Urinary bladder (tissue), 4 donors: ENCODE results near the gene MAGI1. TPM values are rescaled to one million over a fixed set of nuclear protein-coding genes. Genes with fewer than 3 reads are reported as not detected.

Source experiments
- DNase-seq: peaks from one replicate; pipeline ENCODE4 v3.0.0-alpha.2; 2015; ENCODE audit errors: extremely low spot score
- H3K27ac ChIP-seq: one replicate; pipeline ENCODE4 v1.5.1; 2013; ENCODE audit warnings: low read depth, mild to moderate bottlenecking, moderate library complexity
- H3K36me3 ChIP-seq: one replicate; pipeline ENCODE4 v1.6.1; 2013; ENCODE audit warnings: mild to moderate bottlenecking, moderate library complexity; ENCODE audit not compliant: insufficient read depth
- H3K4me1 ChIP-seq: one replicate; pipeline ENCODE4 v1.6.1; 2013; ENCODE audit warnings: mild to moderate bottlenecking, moderate library complexity; ENCODE audit not compliant: insufficient read depth
- H3K4me3 ChIP-seq: one replicate; pipeline ENCODE4 v1.5.1; 2013; ENCODE audit warnings: low read depth, low read length
- WGBS: extraction: QIAGEN DNeasy Blood & Tissue Kit; methylation state at CpG from one replicate; pipeline ENCODE4 v1.1.7; 2013; 5-methylcytosine and 5-hydroxymethylcytosine counted together
- polyA plus RNA-seq: library from polyadenylated mRNA; stranded (reverse); fragments of 200-250 nt; gene quantifications from one replicate; pipeline ENCODE4 v1.2.3, GENCODE V29; 2013
- total RNA-seq: library from RNA; depleted of rRNA; stranded (reverse); fragments of >200 nt; gene quantifications from one replicate; pipeline ENCODE4 v1.2.3, GENCODE V29; 2014
- donor health status: healthy with polysubstance abuse.
- donor health status: healthy.

Gene MAGI1
- total and polyA plus RNA-seq, 2 donors: 9.7 to 46.7 TPM

DNA sequence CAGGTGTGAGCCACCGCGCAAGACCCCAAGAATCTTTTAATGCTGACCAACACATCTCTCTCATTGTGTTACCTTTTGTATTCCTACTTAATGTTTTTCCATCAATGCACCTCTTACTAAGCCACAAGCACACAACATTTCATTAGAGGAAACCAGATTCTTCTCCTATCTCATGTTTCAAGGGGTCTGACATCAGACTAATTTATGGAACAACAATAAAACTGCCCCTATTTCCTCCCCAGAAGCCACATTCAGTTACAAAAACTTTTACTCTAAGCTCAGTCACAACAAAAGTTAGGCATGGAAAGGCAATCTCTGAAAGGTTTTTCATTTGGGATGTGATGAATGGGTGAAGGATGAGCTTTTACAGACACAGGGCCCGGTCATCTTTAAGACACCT lies 251.8 kb downstream of the MAGI1 start:
- Histone ChIP-seq H3K4me3 (no peak overlapping the region), H3K27ac (no peak overlapping the region), H3K36me3 (no peaks in the 10 kb centered on the region), H3K4me1 (no peaks in the 10 kb centered on the region)
- WGBS: 77% methylated on average over 3 of the region's 3 CpGs
- DNase-seq: no peak

DNA sequence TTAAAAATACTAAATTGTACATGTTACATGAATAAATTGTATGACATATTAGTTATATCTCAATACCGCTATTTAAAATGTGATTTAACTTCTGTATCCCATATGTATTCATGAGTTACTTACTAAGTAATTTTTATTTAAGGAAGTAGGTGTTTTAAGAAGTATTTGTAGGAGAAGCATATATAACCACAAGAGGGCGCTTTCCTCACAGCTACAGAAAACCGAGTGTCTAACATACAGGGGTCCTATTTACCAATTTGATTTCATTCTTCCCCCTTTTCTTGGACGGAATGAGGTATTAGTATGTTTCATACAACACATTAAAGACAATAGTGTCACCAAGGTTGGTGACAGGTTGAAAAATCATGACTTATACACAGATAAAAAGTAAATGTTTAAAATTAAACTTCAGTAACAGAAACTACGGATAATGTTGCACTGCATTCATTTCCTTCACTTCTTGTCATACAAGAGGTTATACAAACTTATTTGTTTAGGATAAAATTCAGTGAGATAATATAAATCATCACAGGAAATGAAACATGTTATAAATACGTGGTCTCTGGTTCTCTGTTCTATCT lies 253.6 kb downstream of the MAGI1 start:
- DNase-seq: no peak
- WGBS: 28% methylated on average over 6 of the region's 6 CpGs
- no peaks in the 10 kb centered on the region for H3K36me3 ChIP-seq

DNA sequence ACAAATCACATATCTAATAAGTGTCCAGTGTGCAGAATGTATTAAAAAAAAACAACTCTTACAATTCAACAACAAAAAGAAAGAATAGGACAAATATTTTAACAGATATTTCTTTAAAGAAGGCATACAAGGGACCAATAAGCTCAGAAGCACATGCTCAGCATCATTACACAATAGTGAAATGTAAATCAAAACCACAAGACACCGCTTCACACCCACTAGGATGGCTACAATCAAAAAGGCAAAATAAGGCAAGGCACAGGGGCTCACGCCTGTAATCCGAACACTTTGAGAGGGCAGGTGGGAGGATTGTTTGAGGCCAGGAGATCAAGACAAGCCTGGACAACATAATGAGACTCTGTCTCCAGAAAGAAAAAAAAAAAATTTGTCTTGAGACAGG lies 255.6 kb downstream of the MAGI1 start:
- no peak for DNase-seq
- H3K4me1 ChIP-seq: no peaks in the 10 kb centered on the region
- no peaks in the 10 kb centered on the region for H3K36me3 ChIP-seq
- no peak overlapping the region for H3K4me3 ChIP-seq
- H3K27ac ChIP-seq: no peak overlapping the region
- WGBS: 94% methylated on average over 3 of the region's 3 CpGs

More for the DNA sequence above, 253.6 kb downstream of the MAGI1 start:
- no peak overlapping the region for H3K4me3 ChIP-seq
- H3K4me1 ChIP-seq: no peaks in the 10 kb centered on the region
- no peak overlapping the region for H3K27ac ChIP-seq

DNA sequence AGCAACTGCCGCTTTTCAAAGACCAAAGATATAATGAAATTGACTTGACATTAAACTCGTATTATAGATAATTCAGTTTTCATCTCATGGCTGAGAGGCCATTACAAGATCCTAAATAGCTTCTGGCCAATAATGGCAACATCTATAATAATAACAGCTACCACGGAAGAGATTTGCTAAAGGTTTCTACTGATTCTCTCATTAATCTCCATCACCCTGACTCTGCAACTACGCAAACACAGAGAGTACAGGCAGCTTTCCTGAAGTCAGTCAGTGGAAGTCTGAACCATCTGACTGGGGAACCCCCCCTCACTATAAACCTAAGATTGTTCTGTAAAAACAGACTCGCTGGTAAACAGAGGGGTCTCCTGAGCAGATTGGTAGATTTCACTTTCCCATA lies 257.1 kb downstream of the MAGI1 start:
- Histone ChIP-seq H3K4me1 (no peaks in the 10 kb centered on the region), H3K36me3 (no peaks in the 10 kb centered on the region), H3K4me3 (no peak overlapping the region), H3K27ac (no peak overlapping the region)
- DNase-seq: no peak
- 89% methylated on average over 5 of the region's 5 CpGs for WGBS

DNA sequence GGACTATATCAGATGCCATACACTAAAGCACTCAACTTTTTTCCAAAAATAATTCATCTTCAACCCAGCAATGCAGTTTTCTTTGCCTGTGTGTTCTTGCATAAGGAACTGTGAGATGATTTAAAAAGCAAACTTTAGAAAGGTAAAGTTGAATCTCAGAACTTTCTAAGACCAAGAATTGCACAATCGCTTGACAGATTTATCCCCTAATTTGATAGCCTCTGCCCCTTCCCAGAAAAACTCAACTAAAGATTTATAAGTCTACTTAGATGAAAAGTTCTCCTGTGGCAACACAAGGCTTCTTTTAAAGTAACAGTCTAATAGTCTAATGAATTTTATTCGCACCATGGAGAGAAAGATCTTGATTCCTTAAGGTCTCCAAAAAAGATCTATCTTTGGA lies 259.3 kb downstream of the MAGI1 start:
- no peak for DNase-seq
- H3K4me3 ChIP-seq: no peak overlapping the region
- WGBS: 72% methylated on average over 2 of the region's 2 CpGs
- no peak overlapping the region for H3K27ac ChIP-seq
- H3K4me1 ChIP-seq: no peaks in the 10 kb centered on the region
- H3K36me3 ChIP-seq: no peaks in the 10 kb centered on the region

DNA sequence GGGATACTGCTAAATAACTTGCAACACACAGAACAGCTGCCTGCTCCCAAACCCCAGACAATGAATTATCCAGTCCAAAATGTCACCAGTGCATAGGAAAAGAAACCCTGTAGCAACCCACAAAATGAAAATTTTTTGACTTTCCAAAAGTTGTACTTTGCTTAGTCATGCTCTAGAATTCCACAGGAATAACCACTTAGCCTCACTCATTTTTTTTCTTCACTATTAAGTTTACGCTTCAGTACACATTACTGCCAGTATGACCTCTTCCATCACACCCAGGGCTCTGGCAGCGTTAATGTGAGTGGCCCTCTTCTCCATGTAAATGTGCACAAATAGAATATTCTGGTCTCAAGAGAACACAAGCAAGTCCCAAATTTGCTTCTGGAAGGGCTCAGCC lies 259.8 kb downstream of the MAGI1 start:
- WGBS: 68% methylated on average over 2 of the region's 2 CpGs
- no peak overlapping the region for H3K27ac ChIP-seq
- no peaks in the 10 kb centered on the region for H3K36me3 ChIP-seq
- no peak for DNase-seq
- no peaks in the 10 kb centered on the region for H3K4me1 ChIP-seq
- H3K4me3 ChIP-seq: no peak overlapping the region

DNA sequence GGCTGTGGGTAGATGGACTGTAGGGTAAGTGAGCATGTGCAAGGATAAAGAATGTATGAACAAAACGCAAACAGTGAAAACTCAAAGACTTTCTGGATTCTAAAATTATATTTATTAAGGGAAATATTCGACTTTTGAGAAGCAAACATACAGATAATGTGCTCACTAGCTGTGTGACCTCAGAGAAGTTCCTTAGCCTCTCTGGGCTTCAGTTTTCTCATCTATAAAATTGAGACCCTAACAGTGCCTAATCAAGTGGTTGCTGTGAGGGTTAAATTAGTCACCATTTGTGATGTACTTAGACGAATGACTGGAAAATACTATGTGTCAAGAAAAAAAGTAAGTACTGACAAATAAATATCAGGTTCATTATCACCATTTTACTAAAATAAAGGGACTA lies 261.7 kb downstream of the MAGI1 start:
- H3K4me3 ChIP-seq: no peak overlapping the region
- no peaks in the 10 kb centered on the region for H3K4me1 ChIP-seq
- DNase-seq: no peak
- H3K27ac ChIP-seq: no peak overlapping the region
- WGBS: 85% methylated on average over 3 of the region's 3 CpGs
- H3K36me3 ChIP-seq: no peaks in the 10 kb centered on the region

DNA sequence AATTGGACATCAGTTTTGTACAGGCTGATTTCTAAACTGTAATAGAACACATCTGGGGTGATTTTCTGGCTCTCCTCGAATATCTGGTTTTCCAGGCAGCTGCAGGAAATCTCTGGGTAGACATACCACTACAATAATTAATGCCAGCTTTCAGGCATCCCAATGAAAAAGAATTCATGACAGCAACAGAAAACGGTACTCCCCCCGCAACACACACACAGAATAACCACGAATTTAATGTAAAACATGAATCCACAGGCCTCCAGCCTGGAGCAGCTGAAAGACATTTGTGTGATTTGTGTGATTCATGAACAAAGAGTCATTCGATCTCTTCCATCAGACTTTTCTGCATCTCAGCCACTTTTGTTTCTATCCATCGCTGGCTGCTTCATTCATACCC lies 262.2 kb downstream of the MAGI1 start:
- no peak overlapping the region for H3K27ac ChIP-seq
- 72% methylated on average over 6 of the region's 6 CpGs for WGBS
- H3K4me3 ChIP-seq: no peak overlapping the region
- no peaks in the 10 kb centered on the region for H3K4me1 ChIP-seq
- no peak for DNase-seq
- H3K36me3 ChIP-seq: no peaks in the 10 kb centered on the region

DNA sequence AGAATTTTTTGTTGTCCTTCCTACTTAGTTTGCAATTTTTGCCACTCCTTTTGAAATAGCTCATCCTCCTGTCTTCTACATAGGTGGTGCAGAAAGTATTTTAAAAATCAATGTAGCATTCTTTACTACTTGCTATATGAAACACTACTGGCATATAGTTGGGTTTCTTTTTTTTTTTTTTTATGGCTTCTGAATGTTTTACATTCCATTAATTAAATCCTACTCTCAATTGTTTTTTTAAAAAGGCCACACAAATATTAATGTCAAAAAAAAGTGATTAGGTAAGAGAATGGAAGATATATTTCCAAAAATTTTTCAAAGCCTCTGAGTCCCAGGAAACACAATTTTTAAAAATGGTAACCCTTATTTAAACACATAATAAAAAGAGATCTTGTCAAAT lies 262.6 kb downstream of the MAGI1 start:
- no peaks in the 10 kb centered on the region for H3K36me3 ChIP-seq
- no peak overlapping the region for H3K27ac ChIP-seq
- no peak for DNase-seq
- no peak overlapping the region for H3K4me3 ChIP-seq
- no peaks in the 10 kb centered on the region for H3K4me1 ChIP-seq

DNA sequence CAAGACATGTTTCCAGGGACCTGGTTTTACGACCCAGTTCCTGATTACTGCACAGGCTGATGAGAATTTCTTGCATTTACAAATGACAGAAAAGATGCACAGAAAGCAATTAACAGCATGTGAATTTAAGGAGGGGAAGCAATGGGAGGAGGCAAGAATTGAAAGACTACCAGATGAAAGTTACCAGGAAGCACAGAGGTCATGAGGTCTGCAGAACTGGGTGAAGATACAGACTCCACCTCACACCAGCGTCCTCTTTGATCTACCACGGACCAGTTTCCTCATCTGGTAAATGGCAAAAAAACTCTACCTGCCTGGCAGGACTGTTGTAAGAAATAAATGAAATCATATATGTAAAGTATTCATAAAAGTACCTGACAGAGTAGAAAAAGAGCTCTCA lies 266.0 kb downstream of the MAGI1 start:
- WGBS: 79% methylated on average over 3 of the region's 3 CpGs
- Histone ChIP-seq H3K36me3 (no peaks in the 10 kb centered on the region), H3K27ac (no peak overlapping the region), H3K4me1 (no peaks in the 10 kb centered on the region), H3K4me3 (no peak overlapping the region)
- DNase-seq: no peak

DNA sequence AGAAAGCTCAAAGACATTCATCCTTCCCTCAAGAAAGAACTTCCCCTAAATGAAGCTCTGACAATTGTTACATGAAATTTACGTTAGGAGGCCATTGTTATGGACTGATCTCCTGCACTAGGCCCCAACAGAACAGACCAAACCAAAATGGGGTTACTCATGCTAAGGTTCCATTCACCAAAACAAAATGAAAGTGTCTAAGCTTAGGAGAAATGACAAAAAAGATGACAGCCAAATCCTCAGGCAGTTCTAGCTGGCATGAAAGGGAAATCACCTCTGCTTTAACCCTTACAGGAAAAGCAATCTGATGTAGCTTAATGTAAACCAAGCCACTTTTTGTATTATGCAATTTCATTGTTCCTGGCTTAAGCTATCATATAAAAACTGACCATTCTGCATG lies 271.2 kb downstream of the MAGI1 start:
- H3K27ac ChIP-seq: no peak overlapping the region
- H3K36me3 ChIP-seq: no peaks in the 10 kb centered on the region
- no peak for DNase-seq
- no peak overlapping the region for H3K4me3 ChIP-seq
- WGBS: 90% methylated on average over 1 of the region's 1 CpG
- H3K4me1 ChIP-seq: no peaks in the 10 kb centered on the region

DNA sequence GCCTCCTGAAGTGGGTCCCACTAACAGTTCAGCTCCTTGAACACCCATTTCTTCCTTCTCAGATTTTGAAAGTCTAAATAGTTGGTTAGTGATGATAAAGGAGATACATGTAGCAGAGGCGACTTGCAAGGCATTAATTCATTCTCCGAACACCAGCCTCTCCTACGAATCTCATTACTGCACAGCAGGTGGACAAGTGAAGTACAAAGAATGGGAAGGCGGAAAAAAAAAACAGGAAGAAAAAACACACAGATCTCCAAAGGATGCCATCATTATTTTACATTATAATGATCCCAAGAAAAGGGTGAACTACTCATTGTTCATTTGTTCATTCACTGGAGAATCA lies 276.5 kb downstream of the MAGI1 start:
- no peaks in the 10 kb centered on the region for H3K36me3 ChIP-seq
- 94% methylated on average over 4 of the region's 4 CpGs for WGBS
- H3K27ac ChIP-seq: no peak overlapping the region
- DNase-seq: no peak
- peaks cover 1% of the 10 kb centered on the region for H3K4me1 ChIP-seq
- H3K4me3 ChIP-seq: no peak overlapping the region

DNA sequence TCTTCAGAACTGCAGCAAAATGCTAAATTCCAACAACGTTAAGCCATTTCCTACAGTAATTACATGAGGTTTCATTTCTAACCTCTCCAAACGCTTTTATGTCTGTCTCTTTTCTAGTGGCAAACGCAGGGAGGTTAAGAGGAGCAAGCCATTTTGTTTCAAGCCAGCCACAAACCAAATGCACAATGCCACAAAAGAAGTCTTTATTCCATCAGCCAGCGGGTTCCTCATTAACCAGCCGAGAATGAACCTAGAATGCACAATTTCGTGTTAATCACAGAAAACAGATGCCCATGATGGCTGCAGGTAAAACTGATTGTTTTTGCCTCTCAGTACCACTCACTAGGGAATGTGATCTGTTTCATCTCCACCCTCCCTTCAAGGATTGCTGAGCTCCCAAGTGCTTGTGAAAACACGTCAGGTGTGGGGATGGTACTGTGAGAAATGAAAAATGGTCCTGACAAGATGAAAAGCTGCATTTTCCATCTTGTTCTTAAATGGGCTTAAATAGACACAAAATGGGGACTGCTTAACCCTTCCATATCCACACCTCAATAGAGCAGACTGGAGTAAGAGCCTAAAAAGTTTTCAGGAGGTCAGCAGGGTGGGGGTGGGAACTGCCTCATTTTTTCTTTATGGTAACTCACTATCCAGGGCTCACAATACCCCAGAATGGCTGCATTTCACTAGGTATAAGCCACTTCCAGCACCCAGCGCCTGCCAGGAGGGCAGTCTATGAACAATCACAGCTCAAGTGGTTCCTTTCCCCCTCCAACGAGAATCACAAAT lies 277.1 kb downstream of the MAGI1 start:
- no peak overlapping the region for H3K27ac ChIP-seq
- H3K36me3 ChIP-seq: no peaks in the 10 kb centered on the region
- WGBS: 84% methylated on average over 9 of the region's 9 CpGs
- DNase-seq: no peak
- H3K4me1 ChIP-seq: peaks cover 1% of the 10 kb centered on the region
- H3K4me3 ChIP-seq: no peak overlapping the region

DNA sequence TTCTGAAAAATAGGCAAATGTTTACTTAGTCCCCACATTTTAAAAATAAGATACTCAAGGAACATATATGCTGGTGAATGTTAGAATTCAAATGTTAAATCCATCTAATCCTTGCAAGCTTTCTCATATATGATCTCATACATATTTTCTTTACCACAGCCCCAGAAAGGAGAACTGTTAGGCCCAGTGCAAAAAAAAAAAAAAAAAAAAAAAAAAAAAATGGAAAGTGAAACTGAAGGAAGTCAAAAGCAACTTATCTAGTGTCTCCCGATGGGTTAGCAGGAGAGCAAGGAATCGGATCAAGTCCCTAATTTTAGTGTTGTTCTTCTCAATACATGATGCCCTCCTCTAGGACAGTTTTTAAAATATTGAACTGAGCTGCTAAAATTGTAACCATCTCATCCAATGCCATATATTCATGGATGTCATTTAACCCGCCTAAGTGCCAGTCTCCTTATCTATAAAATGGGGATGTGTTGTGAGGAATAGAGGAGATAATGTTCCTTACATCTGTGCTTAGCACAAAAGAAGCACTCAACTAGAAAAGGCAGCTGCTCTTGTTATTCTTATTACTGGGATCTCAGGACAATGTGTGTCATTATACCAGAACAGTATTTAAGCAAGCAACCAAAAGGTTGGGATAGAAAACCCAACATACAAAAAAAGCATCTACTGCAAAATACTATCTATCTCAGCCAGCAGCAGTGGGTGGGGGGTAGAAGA lies 279.7 kb downstream of the MAGI1 start:
- no peak overlapping the region for H3K27ac ChIP-seq
- no peak for DNase-seq
- H3K36me3 ChIP-seq: no peaks in the 10 kb centered on the region
- 55% methylated on average over 3 of the region's 3 CpGs for WGBS
- H3K4me1 ChIP-seq: peaks cover 1% of the 10 kb centered on the region
- no peak overlapping the region for H3K4me3 ChIP-seq
